Calu3 (cell line): ENCODE measurements around the gene EIF1. TPM values are rescaled to one million over a fixed set of nuclear protein-coding genes. Genes with fewer than 3 reads are reported as not detected.

ENCODE experiments used
- BruUV-seq: library from RNA; stranded (reverse); fragments of 400-500 nt; replicated peaks from 2 replicates; lab custom pipeline; 2021; lab: Mats Ljungman, UMichigan
- CTCF ChIA-PET: fragments of 300-600 bp; sonication (Branson Sonifier 250); formaldehyde crosslinking; loops from one replicate; lab custom pipeline; 2022; ENCODE audit warnings: antibody characterized with exemption; lab: Charles Lee
- DNase-seq: peaks from one replicate; pipeline ENCODE4 v3.0.0; 2022
- H3K27ac Mint-ChIP-seq: one replicate; pipeline ENCODE4 v1.8.0; 2022; ENCODE audit warnings: mixed read lengths; ENCODE audit not compliant: unreplicated experiment
- H3K27me3 Mint-ChIP-seq: one replicate; pipeline ENCODE4 v1.8.0; 2022; ENCODE audit warnings: mixed read lengths; ENCODE audit not compliant: unreplicated experiment
- H3K36me3 Mint-ChIP-seq: one replicate; pipeline ENCODE4 v1.8.0; 2022; ENCODE audit warnings: mild to moderate bottlenecking, moderate library complexity, mixed read lengths; ENCODE audit not compliant: insufficient read depth, unreplicated experiment
- H3K4me1 Mint-ChIP-seq: one replicate; pipeline ENCODE4 v1.8.0; 2022; ENCODE audit warnings: mild to moderate bottlenecking, low read depth, mixed read lengths; ENCODE audit not compliant: unreplicated experiment
- H3K4me3 Mint-ChIP-seq: one replicate; pipeline ENCODE4 v1.8.0; 2022; ENCODE audit warnings: mild to moderate bottlenecking, low read depth, moderate library complexity, mixed read lengths; ENCODE audit not compliant: unreplicated experiment
- H3K9me3 Mint-ChIP-seq: one replicate; pipeline ENCODE4 v1.8.0; 2022; ENCODE audit warnings: low read depth, mixed read lengths; ENCODE audit not compliant: unreplicated experiment
- intact Hi-C: fragments of 100-400 bp; cut with micrococcal nuclease; formaldehyde crosslinking; loops from one replicate; pipeline ENCODE4 v1.10.0; 2022; ENCODE audit not compliant: unreplicated experiment
- total RNA-seq: library from RNA; stranded (reverse); gene quantifications from 2 replicates; pipeline ENCODE4 v1.2.3, GENCODE V29; 2022
- TF ChIP-seq, protein P1 (sequence below): fragments of 200-600 bp; IDR thresholded peaks from one replicate; pipeline ENCODE4 v1.8.0; 2022; ENCODE audit warnings: antibody characterized with exemption; ENCODE audit not compliant: unreplicated experiment

Gene EIF1
- total RNA-seq, 1 experiment from 2014 or later, result 937 TPM

- H3K9me3 Mint-ChIP-seq, result no peaks in the 10 kb centered on the region
- TF ChIP-seq, protein P1, sequence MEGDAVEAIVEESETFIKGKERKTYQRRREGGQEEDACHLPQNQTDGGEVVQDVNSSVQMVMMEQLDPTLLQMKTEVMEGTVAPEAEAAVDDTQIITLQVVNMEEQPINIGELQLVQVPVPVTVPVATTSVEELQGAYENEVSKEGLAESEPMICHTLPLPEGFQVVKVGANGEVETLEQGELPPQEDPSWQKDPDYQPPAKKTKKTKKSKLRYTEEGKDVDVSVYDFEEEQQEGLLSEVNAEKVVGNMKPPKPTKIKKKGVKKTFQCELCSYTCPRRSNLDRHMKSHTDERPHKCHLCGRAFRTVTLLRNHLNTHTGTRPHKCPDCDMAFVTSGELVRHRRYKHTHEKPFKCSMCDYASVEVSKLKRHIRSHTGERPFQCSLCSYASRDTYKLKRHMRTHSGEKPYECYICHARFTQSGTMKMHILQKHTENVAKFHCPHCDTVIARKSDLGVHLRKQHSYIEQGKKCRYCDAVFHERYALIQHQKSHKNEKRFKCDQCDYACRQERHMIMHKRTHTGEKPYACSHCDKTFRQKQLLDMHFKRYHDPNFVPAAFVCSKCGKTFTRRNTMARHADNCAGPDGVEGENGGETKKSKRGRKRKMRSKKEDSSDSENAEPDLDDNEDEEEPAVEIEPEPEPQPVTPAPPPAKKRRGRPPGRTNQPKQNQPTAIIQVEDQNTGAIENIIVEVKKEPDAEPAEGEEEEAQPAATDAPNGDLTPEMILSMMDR, result no peak
- CTCF ChIA-PET, result interaction anchor here (0.6 to 8.1 kb wide), 19 partner anchors 7 to 133 kb away, joined by 3 to 245 read pairs (median 5); partner anchors contain the start of genes EIF1, KRT17 and KRT19
- no peak overlapping the region for H3K4me3 Mint-ChIP-seq
- peaks cover 40% of the 10 kb centered on the region for H3K4me1 Mint-ChIP-seq
- peaks cover 11% of the 10 kb centered on the region for H3K36me3 Mint-ChIP-seq
- no peak for DNase-seq
- intact Hi-C loops, result no loop called here
- peak overlapping the region; percentile 82 for H3K27ac Mint-ChIP-seq
- BruUV-seq, result no TSS peak
- no peaks in the 10 kb centered on the region for H3K27me3 Mint-ChIP-seq
Observed at GRCh38 chr17:41654678-41655607, 33.7 kb upstream of the EIF1 start.

- Mint-ChIP-seq H3K4me3 (no peak overlapping the region), H3K9me3 (no peaks in the 10 kb centered on the region), H3K4me1 (peaks cover 47% of the 10 kb centered on the region), H3K27ac (peak overlapping the region; percentile 82), H3K36me3 (peaks cover 11% of the 10 kb centered on the region), H3K27me3 (no peaks in the 10 kb centered on the region)
- intact Hi-C loops, result no loop called here
- DNase-seq, result peak; percentile 89
- CTCF ChIA-PET, result interaction anchor here (0.6 to 1.8 kb wide), 5 partner anchors 10 to 107 kb away, joined by 3 to 12 read pairs (median 5); no protein-coding TSS in a partner anchor
- BruUV-seq, result TSS peak; percentile 62
- TF ChIP-seq, protein P1, result no peak
Observed at GRCh38 chr17:41655611-41656111, 33.0 kb upstream of the EIF1 start.

- Mint-ChIP-seq H3K27me3 (no peaks in the 10 kb centered on the region), H3K4me3 (no peak overlapping the region), H3K9me3 (no peaks in the 10 kb centered on the region), H3K4me1 (peaks cover 48% of the 10 kb centered on the region), H3K27ac (peak overlapping the region; percentile 82), H3K36me3 (peaks cover 11% of the 10 kb centered on the region)
- DNase-seq, result no peak
- intact Hi-C loops, result no loop called here
- CTCF ChIA-PET, result interaction anchor here (0.6 to 1.8 kb wide), 3 partner anchors 10 to 107 kb away, joined by 5 to 12 read pairs (median 9); no protein-coding TSS in a partner anchor
- TF ChIP-seq, protein P1, result no peak
- BruUV-seq, result no TSS peak
Observed at GRCh38 chr17:41656249-41657023, 32.2 kb upstream of the EIF1 start.

- DNase-seq, result no peak
- BruUV-seq, result no TSS peak
- TF ChIP-seq, protein P1, result no peak
- Mint-ChIP-seq H3K9me3 (no peaks in the 10 kb centered on the region), H3K36me3 (peaks cover 11% of the 10 kb centered on the region), H3K27me3 (no peaks in the 10 kb centered on the region), H3K27ac (no peak overlapping the region), H3K4me1 (peaks cover 40% of the 10 kb centered on the region), H3K4me3 (no peak overlapping the region)
- intact Hi-C loops, result no loop called here
- CTCF ChIA-PET, result interaction anchor here (0.9 to 3.0 kb wide), 2 partner anchors 78 to 109 kb away, joined by 5 to 8 read pairs; no protein-coding TSS in a partner anchor
Observed at GRCh38 chr17:41657176-41657754, 31.4 kb upstream of the EIF1 start.
